NOMO-1 (cell line): Measurements from ENCODE around the gene LRRC23.

Source experiments
- DNase-seq, 2 experiments: peaks; one replicate each; lab custom pipeline; 2025; ENCODE audit not compliant: unreplicated experiment in 2 of 2; lab: John Stamatoyannopoulos, UW

The LRRC23 gene

DNA sequence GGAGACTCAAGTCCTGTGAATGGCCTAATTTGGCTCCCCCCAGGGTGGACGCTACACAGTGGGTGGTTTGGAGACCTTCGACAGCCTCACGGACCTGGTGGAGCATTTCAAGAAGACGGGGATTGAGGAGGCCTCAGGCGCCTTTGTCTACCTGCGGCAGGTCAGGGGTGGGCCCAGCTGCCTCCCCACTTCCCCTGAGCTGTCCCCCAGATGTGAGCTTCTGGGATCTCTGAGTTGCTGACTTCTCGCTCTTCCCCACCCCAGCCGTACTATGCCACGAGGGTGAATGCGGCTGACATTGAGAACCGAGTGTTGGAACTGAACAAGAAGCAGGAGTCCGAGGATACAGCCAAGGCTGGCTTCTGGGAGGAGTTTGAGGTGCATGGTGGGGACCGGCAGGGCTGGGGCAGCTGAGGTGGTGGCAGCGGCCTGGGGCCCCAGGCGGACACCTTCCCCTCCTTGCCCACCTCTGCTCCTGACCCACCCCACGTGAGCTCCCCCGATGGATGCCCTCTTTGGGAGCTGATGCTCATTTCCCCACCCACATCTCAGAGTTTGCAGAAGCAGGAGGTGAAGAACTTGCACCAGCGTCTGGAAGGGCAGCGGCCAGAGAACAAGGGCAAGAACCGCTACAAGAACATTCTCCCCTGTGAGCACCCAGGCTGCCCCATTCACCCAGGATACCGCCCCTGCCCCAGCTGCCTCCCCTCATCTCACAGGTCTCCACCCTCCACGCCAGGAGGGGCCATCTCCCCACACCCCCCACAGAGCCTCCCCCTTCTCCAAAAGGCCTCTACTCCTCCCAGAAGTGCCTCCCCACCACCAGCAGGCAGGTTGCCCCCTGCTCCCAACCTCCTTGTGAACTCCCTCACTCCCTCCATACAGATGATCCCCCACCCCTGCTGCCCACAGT, 50.7 kb downstream of the LRRC23 start:
- DNase-seq = no peak

- no peak for DNase-seq
Observed at GRCh38 chr12:6956021-6956727, 51.6 kb downstream of the LRRC23 start.

DNA sequence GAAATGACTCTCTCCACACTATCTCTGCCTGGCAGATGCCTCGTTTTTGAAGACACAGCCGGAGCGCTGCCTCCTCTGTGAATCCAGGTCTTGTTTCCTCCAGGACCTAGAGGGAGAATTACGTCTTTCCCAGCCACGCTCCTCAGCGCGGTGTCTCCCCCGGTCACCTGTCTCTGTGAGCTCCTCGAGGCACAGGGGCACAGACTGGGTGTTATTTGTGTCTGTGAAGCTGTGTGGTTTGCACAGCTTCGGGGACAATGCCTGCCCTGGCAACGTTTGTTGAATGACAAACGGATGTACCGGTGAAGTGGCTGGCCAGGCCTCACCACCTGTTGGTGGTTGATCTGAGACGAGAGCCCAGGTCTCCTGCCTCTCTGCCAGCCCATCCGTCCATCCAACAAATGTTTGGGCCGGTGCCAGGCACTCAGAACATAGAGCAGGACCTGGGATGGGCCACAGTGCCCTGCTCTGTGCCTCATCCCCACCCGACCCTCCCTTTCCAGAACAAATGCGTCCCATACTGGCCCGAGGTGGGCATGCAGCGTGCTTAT, 52.6 kb downstream of the LRRC23 start:
- no peak for DNase-seq

- no peak for DNase-seq
Observed at GRCh38 chr12:6957741-6958608, 53.4 kb downstream of the LRRC23 start.

- peak in 1 of 2 experiments; percentile 48 for DNase-seq
Observed at GRCh38 chr12:6958609-6959057, 54.0 kb downstream of the LRRC23 start.

DNA sequence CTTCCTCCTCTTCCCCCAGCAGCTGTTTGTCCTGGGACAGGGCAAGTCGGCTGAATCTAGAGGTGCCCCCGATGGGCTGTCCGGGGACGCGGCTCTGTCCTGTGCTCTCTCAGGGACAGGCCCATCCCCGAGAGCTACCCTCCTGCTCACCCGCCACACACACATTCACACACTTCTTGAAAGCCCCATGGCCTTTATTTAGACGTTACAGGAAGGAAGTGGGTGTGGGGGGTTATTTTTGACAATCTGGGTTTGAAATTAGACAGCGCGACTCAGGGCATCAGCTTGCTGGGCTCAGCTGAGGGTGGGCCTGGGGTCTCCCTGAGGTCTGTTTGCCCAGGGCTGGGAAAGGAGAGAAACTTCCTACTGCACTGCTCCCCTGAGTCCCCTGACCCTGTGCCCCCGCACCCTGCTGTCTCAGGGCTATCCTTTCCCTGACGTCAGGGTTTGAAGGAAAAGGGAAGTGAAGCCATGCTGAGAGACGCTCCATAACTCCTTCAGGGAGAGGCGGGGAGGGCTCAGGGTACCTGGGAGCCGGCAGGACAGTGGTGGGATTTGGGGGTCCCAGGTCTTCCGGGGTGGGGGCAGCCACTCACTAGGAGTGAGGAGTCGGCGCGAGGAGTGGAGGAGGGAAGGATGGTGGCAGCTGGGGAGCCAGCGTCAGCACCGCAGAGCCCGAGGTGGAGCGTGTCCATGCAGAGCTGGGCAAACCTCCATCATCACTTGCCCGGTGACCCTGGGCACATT, 54.6 kb downstream of the LRRC23 start:
- DNase-seq = peak; percentile 82 to 94

DNA sequence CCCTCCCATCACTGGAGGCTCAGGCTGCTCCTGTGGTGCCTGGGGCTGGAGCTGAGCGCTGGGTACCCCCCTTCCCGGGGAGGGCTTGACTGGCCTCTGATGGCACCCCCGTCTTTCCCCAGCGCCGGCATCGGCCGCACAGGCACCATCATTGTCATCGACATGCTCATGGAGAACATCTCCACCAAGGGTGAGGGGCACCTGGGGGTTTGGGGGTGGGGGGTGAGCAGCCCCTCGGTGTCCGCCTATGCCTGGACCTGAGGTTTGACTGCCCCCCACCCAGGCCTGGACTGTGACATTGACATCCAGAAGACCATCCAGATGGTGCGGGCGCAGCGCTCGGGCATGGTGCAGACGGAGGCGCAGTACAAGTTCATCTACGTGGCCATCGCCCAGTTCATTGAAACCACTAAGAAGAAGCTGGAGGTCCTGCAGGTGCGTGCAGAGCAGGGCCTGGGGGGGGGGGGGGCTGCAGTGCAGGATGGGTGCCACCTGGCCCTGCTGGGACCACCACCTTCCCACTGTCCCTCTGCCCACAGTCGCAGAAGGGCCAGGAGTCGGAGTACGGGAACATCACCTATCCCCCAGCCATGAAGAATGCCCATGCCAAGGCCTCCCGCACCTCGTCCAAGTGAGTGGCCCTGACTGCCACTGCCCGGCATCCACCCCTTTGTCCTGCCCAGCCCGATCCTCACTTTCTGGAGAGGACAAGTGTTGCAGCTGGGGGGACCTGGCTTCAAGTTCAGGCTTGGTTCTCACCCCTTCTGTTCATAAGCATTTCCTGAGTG, 55.4 kb downstream of the LRRC23 start:
- no peak for DNase-seq

GRCh38 chr12:6960593-6961277, 56.1 kb downstream of the LRRC23 start:
- DNase-seq = peak; percentile 59 to 62

DNA sequence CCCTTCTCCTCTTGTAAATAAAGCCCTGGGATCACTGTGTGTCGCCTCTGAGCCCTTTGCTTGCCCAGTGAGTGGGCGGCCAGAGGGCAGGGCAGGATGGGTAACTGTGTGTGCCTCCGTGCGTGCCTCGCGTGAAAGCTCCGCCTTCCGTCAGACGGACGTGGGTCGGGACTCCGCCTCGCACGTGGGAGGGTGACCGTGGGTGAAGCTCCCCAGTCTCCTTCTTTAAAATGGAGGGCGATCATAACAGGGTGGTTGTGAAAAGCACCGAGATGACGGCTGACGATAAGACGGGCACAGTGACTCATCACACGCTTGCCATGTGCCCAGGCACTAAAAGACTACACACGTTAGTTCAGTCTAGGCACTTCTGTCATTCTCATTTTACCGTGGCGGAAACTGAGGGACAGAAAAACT, 56.7 kb downstream of the LRRC23 start:
- peak; percentile 12 to 61 for DNase-seq

GRCh38 chr12:6961695-6962284, 57.2 kb downstream of the LRRC23 start:
- DNase-seq = peak; percentile 71 to 83

DNA sequence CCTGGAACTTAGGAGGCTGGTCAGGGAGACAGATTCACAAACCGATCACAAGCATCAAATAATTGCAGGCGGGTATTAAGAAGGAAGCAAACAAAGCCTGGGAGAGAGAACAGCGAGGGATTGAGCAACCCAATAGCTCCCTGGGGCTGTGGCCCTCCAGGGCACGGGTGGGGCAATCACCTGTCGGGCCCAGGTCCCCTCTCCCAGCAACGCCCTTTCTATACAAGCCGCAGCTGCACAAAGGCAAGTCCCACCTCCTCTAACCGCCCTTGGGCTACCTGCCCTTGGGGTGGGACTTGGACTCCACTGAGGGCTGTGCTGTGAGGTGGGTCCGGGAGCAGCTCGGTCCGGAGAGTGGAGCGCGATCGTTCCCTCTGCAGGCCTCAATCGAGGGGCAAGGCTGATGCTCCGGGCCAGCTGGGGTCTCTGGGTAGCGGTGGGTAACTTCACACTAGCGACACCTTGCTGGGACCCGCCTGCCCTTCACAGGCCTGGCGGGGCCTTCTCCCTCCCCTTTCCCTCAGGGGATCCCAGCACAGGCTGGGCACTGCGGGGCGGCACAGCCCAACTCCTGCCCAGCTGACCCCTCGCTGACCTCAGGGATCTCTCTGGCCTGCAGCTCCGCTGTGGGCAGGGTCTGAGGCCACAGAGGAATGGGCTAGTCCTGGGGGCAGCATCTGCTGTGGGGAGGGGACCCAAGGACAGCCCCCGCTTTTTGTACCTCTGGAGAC, 57.8 kb downstream of the LRRC23 start:
- DNase-seq = peak; percentile 52 to 55

- no peak for DNase-seq
Observed at GRCh38 chr12:6963016-6963731, 58.6 kb downstream of the LRRC23 start.
